Right lobe of liver (tissue), 4 donors: ENCODE results near the gene METRNL.

Experiments
- POLR2A ChIP-seq: fragments of 450-650 bp; IDR thresholded peaks from one replicate; pipeline ENCODE4 v1.6.1; 2017; ENCODE audit warnings: antibody characterized with exemption, mild to moderate bottlenecking
- TF ChIP-seq, protein P1 (sequence below), 4 donors: fragments of 200-600 bp in 3 of 4; fragments of 450-650 bp in 1 of 4; IDR thresholded peaks; one replicate each; pipeline versions ENCODE4 v1.5.1 to v1.8.0; 2016 to 2022; ENCODE audit warnings: antibody characterized with exemption in 4 of 4, mild to moderate bottlenecking in 2 of 4
- donor health status: DM: no; HTN: no; CAD: no.
- donor health status: DM: no; HTN: no; CAD: no.
- donor health status: DM: no; HTN: yes; CAD: no.

DNA sequence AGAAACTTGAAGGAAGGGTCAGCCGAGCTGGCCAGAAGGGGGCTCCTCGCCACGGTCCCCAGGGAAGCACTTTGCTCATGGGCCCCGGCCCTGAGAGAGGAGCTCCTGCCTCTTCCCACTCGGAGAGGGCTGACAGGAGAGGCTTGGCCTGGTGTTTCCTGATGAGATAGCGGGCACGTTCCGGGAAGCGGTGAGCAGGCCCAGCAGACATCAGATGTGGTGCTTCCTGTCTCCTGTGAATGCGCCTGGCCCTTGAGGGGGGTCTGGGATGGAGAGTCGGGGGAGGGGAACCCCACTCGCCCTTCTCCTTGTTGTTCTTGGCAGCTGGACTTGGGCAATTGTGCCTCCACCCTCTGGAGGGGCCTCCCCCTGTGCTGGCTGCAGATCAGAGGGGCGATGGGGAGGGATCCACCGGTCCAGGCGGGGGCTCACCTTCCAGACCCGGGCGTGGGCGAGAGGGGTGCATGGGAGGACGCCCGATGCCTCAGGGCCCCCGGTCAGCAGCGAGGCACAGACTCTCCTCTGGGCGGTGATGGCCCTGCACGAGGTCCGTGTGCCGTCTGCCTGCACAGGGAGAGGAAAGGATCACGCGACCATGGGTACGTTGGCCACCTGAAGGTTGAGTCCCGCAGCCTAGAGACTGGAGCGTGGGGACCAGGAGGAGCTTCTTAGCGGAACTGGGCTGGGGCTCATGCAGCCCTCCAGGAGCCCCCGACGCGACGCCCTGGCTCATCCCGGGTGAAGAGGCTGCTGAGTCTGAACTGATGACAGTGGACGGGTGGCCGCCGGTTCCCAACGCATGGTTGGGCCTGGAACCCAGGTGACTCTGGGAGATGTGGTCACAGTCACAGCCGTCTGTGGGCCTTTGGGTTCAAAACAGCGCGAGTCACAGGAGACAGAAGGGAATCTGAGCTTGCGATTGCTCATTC, 25.4 kb downstream of the METRNL start:
- TF ChIP-seq, protein P1, sequence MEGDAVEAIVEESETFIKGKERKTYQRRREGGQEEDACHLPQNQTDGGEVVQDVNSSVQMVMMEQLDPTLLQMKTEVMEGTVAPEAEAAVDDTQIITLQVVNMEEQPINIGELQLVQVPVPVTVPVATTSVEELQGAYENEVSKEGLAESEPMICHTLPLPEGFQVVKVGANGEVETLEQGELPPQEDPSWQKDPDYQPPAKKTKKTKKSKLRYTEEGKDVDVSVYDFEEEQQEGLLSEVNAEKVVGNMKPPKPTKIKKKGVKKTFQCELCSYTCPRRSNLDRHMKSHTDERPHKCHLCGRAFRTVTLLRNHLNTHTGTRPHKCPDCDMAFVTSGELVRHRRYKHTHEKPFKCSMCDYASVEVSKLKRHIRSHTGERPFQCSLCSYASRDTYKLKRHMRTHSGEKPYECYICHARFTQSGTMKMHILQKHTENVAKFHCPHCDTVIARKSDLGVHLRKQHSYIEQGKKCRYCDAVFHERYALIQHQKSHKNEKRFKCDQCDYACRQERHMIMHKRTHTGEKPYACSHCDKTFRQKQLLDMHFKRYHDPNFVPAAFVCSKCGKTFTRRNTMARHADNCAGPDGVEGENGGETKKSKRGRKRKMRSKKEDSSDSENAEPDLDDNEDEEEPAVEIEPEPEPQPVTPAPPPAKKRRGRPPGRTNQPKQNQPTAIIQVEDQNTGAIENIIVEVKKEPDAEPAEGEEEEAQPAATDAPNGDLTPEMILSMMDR (IDR thresholded peaks at IDR 0.05), result no peak
- TF ChIP-seq POLR2A, result no peak
